ENCODE measurements around the gene NUCB1. TPM values are rescaled to one million over a fixed set of nuclear protein-coding genes. Genes with fewer than 3 reads are reported as not detected.

Gene NUCB1
- total and polyA plus RNA-seq, 9 of the 15 experiments (the other 6 are each of a cell fraction or from before 2014, with no cell fraction given), result 3.1 to 153 (median 71.7) TPM

DNA sequence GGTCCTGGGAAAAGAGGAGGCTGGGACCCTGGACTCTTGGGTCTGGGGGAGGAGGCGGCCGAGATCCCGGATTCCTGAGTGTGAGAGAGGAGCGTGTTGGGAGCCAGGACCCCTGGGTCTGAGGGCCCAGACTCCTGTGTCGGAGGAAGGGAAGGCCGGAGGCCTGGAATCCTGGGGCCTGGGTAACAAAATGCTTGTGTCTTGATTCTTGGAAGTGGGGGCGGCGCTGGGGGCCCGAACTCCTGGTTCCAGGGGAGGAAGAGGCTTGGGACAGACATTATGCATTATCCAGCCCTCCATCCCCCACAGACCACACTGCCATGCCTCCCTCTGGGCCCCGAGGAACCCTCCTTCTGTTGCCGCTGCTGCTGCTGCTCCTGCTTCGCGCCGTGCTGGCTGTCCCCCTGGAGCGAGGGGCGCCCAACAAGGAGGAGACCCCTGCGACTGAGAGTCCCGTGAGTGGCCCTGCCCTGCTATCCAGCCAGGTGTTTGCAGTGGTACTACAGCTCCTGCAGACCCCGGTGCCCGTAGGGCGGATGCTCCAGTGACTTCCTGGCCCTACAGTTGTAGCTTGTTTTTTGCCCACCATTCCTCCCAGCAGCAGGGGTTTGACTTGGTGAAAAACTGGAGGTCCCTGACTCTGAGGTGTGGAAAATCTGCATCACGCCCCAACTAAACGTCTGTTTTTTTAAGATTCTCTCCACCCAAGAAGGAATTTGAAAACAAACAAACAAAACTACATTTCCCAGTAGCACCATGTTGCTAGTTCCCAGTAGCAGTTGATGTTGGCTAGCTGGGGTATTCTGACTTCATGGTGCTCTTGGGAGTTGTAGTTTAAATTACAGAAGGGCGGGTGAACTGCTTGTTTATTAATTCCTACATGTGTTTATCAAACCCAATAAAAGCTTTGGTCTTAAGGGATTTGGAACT, 630 bp downstream of the NUCB1 start (continued):
- no peak for TF ChIP-seq CBX5 (IDR thresholded peaks at IDR 0.05; ENCODE audit: borderline replicate concordance, low read depth)
- TF ChIP-seq RHOXF2B (CRISPR knock-in tag; conservative IDR thresholded peaks at IDR 0.05), result no peak
- TF ChIP-seq MAFG (tag; conservative IDR thresholded peaks at IDR 0.05), result no peak
- TF ChIP-seq GABPA (tag; conservative IDR thresholded peaks at IDR 0.05; ENCODE audit: low read depth), result no peak; the same call in 1 of the 2 replicates
- no peak for TF ChIP-seq KLF16 (IDR thresholded peaks at IDR 0.05)
- TF ChIP-seq RBM25 (IDR thresholded peaks at IDR 0.05; ENCODE audit: low read depth, low read length, severe bottlenecking), result no peak
- TF ChIP-seq SNIP1 (IDR thresholded peaks at IDR 0.05; ENCODE audit: low read depth), result no peak
- TF ChIP-seq ZNF408 (CRISPR knock-in tag; IDR thresholded peaks at IDR 0.05; ENCODE audit: low read depth), result no peak
- TF ChIP-seq FOXP1 (CRISPR knock-in tag; IDR thresholded peaks at IDR 0.05), result no peak
- no peak for TF ChIP-seq BHLHE40 (IDR thresholded peaks at IDR 0.05; ENCODE audit: low read length)
- no peak for TF ChIP-seq ZNF263 (CRISPR knock-in tag; IDR thresholded peaks at IDR 0.05; ENCODE audit: borderline replicate concordance)
- no peak for TF ChIP-seq ZNF444 (CRISPR knock-in tag; IDR thresholded peaks at IDR 0.05)
- TF ChIP-seq, protein P1, sequence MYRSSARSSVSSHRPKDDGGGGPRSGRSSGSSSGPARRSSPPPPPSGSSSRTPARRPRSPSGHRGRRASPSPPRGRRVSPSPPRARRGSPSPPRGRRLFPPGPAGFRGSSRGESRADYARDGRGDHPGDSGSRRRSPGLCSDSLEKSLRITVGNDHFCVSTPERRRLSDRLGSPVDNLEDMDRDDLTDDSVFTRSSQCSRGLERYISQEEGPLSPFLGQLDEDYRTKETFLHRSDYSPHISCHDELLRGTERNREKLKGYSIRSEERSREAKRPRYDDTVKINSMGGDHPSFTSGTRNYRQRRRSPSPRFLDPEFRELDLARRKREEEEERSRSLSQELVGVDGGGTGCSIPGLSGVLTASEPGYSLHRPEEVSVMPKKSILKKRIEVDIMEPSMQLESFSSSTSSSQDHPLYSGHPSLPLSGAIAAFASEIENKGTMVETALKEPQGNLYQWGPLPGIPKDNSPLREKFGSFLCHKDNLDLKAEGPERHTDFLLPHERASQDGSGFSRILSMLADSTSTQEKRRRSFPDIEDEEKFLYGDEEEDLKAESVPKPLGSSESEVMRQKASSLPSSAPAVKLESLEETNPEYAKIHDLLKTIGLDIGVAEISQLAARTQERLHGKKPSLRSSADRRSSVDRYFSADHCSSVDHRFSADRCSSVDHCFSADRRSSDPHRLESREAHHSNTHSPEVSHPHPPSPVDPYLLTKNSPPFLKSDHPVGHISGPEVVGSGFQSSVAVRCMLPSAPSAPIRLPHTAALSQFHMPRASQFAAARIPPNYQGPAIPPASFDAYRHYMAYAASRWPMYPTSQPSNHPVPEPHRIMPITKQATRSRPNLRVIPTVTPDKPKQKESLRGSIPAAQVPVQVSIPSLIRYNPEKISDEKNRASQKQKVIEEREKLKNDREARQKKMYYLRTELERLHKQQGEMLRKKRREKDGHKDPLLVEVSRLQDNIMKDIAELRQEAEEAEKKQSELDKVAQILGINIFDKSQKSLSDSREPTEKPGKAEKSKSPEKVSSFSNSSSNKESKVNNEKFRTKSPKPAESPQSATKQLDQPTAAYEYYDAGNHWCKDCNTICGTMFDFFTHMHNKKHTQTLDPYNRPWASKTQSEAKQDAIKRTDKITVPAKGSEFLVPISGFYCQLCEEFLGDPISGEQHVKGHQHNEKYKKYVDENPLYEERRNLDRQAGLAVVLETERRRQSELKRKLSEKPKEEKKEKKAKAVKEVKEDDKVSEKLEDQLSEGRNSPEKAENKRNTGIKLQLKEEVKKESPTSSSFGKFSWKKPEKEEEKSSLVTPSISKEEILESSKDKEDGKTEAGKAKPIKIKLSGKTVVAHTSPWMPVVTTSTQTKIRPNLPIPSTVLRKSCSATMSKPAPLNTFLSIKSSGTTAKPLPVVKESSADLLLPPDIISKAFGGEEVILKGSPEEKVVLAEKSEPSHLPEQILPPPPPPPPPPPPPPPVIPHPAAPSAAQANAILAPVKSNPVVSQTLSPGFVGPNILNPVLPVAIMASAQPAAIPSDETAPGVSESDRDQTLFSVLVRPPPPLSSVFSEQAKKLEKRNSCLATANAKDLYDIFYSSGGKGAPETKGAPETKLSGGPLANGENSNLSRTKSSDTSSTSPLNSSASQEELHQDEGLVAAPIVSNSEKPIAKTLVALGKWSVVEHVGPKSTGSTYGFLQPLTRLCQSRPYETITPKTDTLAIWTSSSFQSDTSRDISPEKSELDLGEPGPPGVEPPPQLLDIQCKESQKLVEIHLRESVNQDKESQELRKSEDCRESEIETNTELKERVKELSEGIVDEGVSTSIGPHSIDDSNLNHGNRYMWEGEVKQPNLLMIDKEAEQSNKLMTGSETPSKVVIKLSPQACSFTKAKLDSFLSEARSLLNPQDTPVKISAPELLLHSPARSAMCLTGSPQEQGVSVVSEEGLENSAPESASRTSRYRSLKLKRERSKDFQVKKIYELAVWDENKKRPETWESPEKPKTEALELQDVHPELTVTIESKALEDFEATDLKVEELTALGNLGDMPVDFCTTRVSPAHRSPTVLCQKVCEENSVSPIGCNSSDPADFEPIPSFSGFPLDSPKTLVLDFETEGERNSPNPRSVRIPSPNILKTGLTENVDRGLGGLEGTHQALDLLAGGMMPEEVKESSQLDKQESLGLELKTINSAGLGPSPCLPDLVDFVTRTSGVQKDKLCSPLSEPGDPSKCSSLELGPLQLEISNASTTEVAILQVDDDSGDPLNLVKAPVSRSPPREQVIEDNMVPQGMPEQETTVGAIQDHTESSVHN (IDR thresholded peaks at IDR 0.05; ENCODE audit: borderline replicate concordance in 1 of 2, low read depth in 1 of 2), result no peak
- TF ChIP-seq SAFB2 (IDR thresholded peaks at IDR 0.05; ENCODE audit: borderline replicate concordance, low read depth, low read length, severe bottlenecking), result no peak
- 0 out of 4 replicates have a peak, but pooled peaks of 1 of the 2 experiments have one; percentile 64 for TF ChIP-seq MAZ (CRISPR knock-in tag; conservative IDR thresholded peaks at IDR 0.05 in 1 of 2, IDR thresholded peaks at IDR 0.05 in 1 of 2)
- no peak for TF ChIP-seq NFATC3 (IDR thresholded peaks at IDR 0.05)
- TF ChIP-seq SRSF3 (IDR thresholded peaks at IDR 0.05; ENCODE audit: insufficient read depth, low read length), result no peak
- peak; percentile 81 for TF ChIP-seq HMGN3 (IDR thresholded peaks at IDR 0.05; ENCODE audit: borderline replicate concordance, extremely low read depth, insufficient read length, low read depth, low read length)
